Germinal center (tissue), 1 donor: ENCODE results near the gene LAD1.

Experiments used
- DNase-seq: peaks from one replicate; pipeline ENCODE4 v3.0.0; 2012; ENCODE audit warnings: mixed read lengths, low spot score

LAD1 gene

DNA sequence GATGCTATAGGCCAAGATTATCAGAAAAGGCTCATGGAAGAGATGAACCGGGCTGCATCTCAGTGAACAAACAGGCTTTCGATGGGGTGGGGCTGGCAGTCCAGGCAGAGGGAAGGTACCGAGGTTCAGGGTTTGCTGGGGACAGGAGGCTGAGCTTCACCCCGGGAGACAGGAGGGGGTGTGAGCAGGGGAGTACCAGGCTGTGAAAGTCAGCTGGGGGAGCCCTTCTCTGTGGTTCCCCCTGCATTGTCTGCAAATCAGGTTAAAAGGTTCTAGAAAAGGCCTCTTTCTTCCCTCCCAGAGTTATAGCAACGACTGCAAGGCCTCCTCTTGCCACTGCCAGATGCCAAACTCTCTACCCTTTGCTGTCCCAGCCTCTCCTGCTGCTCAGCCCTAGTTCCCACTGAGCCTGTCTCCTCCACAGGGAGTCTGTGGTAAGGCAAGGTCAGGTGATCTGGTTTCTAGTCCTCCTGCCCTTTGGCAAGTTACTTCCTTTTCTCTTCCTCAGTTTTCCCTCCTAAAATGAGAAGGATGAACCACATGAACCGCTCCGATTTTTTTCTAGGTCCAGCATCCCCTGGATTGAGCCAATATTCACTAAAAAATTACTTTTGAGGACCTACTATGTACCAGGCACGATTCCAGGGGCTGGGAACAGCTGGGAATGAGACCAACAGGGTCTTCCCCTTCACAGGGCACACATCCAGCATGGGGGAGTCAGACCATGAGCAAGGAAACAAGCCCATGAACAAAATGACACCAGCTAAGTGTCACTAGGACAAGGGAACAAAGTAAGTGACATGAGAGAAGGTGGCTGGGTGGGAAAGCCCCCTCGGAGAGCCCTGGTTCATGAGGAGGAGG lies 7.2 kb downstream of the LAD1 start:
- no peak for DNase-seq

DNA sequence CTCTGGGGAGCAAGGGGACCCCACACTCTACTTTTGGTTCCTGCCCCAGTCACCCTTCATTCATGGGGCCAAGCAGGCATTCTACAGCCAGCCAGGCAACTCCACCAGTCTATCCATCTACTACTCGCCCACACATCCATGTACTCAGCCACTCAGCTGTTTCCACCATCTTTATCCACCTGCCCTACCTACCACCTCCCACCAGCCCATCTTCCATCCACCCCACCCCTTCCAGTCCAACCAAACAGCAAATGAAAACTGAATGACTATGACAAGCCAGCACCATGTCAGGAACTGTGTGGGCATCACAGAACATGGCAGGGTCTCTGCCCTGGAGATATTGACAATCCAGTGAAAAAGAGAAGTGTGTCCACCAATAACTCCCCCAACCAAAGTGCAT lies 7.9 kb downstream of the LAD1 start:
- DNase-seq: no peak

DNA sequence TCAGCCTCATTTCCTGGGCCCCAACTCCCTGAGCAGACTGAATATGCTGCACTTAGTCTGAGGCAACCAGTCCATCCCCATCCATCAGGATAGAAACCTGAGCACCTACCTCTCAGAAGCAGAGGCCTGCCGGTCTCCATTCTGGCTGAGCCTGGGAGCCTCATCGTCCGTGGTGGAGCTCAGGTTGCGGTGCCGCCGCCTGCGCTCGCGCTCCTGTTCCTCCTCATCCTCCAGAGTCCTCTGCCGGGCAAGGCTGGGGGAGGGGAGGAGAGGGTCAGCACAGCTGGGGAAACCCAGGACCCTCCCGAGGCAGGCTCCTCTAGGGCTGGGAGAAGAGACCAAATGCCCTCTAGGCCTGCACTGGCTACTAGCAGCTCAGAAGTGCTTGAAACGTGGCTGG lies 10.1 kb downstream of the LAD1 start:
- DNase-seq: no peak

GRCh38 chr1:201386208-201386607 lies 12.9 kb downstream of the LAD1 start:
- no peak for DNase-seq

DNA sequence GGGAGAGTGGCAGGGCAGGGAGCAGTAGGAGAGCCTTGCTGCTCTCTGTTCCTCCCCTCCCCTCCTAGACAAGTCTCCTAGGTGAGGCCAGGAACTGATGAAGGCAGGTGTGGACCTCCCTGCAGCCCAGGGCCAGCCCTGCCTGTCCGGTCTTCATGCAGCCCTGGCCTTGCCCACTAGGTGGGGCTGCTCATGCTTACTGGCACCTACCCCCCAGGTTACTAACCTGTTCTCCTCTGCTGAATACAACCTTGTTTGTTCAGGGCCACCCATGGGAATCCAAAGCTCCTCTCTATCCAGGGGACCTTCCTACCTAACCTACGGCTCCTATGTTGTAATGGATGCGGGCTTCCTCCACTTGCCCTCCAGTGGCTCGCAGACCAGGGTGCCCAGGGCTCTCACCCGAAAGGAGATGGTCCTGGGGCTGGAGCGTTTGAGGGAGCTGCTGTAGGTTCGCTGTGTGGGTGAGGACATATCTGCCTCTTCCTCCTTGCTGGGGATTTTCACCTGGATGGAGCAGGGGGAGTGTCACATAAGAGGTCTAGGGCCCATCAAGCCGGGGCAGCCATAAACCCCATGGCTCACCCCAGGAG lies 13.7 kb downstream of the LAD1 start:
- DNase-seq: peak; percentile 70

GRCh38 chr1:201384406-201384782 lies 14.7 kb downstream of the LAD1 start:
- DNase-seq: no peak

DNA sequence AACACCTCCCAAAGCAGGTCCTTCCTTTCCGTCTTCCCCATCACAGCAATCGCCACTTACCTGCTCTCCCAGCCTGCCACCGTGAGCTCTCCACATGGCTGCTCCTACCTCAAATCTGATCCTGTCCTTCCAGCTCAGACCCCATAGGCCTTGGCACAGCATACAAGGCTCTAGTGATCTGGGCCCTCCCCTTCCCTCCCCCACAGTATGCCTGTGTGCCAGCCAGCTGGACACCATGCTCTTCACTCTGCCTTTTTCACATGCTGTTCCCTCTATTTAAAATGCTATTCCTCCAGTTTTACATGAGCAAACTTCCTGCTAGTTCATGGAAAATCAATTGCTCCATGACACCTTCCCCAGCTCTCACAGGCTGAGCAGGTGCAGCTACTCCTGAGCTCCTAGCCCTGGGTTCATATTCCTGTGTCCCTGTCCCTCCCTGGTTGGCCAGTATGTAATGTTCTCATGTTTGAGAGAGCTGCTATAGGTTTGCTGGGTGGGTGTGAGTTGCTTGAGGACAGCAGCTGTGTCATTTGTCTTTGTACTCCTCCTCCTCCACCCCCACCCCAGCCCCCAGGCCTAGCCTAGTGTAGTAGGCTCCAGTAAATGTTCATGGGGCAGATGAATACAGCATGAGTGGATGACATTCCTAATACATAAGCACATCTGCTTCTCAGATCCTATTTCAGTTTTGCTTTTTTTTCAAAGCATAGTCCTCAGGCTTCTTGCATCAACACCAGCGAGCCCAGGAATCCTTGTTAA lies 15.3 kb downstream of the LAD1 start:
- no peak for DNase-seq

- DNase-seq: no peak
Measured at GRCh38 chr1:201381130-201381529, 18.0 kb downstream of the LAD1 start.

- no peak for DNase-seq
Measured at GRCh38 chr1:201379733-201380242, 19.3 kb downstream of the LAD1 start.

- no peak for DNase-seq
Measured at GRCh38 chr1:201378804-201379203, 20.3 kb downstream of the LAD1 start.

GRCh38 chr1:201377611-201378092 lies 21.5 kb downstream of the LAD1 start, which contains the start of gene TNNT2:
TNNT2 (minus strand) TSS chr1:201377680; CDS start chr1:201373254, 4,426 bp downstream.
- no peak for DNase-seq

- peak; percentile 67 for DNase-seq
Measured at GRCh38 chr1:201376464-201377374, 22.4 kb downstream of the LAD1 start.

GRCh38 chr1:201376107-201376463 lies 23.0 kb downstream of the LAD1 start:
- DNase-seq: no peak

DNA sequence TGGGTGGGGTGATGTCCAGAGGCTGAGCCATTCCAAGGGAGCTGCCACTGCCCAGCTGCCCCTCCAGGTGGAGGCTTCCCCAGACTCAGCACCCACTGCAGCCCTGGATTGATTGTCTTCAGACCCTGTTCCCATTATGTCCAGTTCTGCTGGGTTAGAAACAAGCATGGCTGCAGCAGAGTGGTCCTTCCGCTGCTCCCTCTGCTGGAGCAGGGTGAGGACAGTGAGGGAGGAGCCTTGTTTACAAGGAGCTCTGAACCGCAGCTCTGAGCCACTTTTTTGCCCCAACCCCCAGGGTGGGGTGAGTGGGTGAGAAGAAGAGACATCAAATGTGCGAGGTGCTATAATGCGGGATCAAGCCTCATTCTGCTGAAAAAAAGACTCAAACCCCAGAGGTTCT lies 24.0 kb downstream of the LAD1 start:
- DNase-seq: no peak

DNA sequence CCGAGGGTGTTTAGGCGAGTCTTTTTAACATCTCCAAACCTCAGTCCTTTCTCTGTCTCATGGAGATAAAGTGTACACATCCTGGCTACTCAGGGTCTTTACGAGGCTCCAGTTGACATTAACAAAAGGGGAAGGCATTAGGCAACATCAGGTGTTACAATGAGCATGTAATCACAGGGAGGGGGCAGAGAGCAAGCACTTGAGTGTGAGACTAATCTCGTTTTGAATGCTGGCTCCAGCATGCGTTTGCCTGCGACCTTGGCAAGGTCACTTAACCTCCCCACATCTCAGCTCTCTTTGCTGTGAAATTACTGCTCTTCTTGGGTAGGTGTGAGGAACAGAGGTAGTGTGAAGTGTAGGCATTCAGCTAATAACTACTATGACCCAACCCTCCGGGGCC lies 24.8 kb downstream of the LAD1 start:
- no peak for DNase-seq

GRCh38 chr1:201371792-201372191 lies 27.3 kb downstream of the LAD1 start:
- no peak for DNase-seq

DNA sequence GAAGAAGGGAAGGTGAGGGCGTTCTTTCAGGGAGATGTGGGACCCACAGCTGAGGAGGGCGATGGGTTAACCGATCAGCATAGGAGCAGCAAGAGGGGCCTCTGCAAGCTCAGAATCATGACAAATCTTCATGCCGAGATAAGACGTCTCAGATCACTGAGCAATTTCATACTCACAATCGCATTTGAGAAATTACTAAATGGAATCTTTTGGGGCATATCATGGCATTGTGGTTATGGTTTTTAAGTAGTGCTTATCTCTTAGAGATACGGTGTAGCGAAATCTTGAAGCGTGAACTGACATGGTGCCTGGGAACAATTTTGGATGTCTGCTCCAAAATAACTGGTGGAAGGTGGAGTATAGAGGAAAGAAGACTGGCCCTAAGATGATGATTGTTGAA lies 27.8 kb downstream of the LAD1 start:
- no peak for DNase-seq

- no peak for DNase-seq
Measured at GRCh38 chr1:201370500-201370899, 28.6 kb downstream of the LAD1 start.

DNA sequence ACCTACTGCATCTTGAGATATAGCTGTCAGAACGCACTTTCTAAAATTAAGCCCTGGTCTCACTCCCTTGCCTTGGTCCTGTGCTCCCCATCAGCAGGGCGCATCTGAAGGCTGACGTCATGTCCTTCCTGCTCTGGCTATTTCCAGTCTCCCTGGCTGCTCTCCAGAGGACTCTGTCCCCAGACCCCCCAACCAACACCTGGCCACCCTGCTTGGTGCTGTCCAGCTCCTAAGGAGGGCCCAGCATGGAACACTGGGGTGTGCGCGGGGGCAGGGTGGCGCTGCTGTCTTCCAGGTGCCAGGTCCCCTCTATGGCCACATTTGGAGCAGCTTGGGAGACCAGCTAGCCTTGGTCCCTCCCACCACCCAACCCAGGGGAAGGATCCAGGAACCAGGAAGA lies 29.9 kb downstream of the LAD1 start:
- DNase-seq: no peak

- DNase-seq: no peak
Measured at GRCh38 chr1:201366696-201367095, 32.4 kb downstream of the LAD1 start.

DNA sequence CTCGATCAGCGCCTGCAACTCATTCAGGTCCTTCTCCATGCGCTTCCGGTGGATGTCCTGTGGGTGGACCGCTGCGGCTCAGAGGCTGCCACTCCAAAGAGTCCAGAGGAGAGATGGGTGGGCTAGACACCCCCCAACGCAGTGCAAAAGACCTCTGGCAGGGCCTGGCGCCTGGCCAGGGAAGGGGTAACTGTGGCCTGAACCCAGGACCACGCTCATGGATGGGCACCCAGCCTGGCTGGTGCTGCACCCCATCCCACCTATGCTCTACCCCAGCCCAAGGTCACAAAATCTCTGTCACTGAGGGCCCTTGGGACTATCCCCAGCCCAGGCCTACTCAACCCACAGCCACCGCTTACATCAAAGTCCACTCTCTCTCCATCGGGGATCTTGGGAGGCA lies 33.9 kb downstream of the LAD1 start:
- no peak for DNase-seq

DNA sequence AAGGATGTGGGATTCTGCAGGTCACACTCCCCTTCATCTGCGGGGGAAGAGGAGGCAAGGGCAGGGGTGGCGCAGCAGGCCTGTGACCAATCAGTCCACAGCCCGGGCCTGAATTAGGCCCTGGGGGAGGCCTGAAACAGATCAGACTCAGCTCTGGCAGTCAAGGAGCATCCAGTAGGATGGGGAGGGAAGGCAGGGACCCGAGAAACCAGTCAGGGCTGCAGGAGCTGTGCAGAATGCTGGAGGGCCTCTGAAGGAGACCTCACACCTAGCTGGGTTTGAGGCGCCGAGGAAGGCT lies 34.4 kb downstream of the LAD1 start:
- DNase-seq: no peak
